GM12892 (cell line): ENCODE measurements around the gene CCR5. TPM values are rescaled to one million over a fixed set of nuclear protein-coding genes. Genes with fewer than 3 reads are reported as not detected.
A peak's percentile ranks its signal among the peaks of the same experiment; 100 is the strongest.
"Not testable (repeated sequence)": the region's sequence is repeated elsewhere in the genome, so short reads cannot be mapped to it uniquely, and the experiment has no call there.

Experiments used
- DNase-seq: peaks from one replicate; pipeline ENCODE4 v3.0.0; 2011; ENCODE audit not compliant: insufficient read length
- FAIRE-seq: peaks from 2 replicates; lab custom pipeline; 2011; peaks lifted over from hg19 to GRCh38; lab: Jason Lieb, UNC
- POLR2A ChIP-seq: IDR thresholded peaks from 2 replicates; pipeline ENCODE4 v1.6.1; 2011; ENCODE audit warnings: low read depth, low read length, control low read depth
- POLR2AphosphoS5 ChIP-seq: IDR thresholded peaks from 2 replicates; pipeline ENCODE4 v1.6.1; 2011; ENCODE audit warnings: low read depth, low read length, control low read depth
- TAF1 ChIP-seq: IDR thresholded peaks from 2 replicates; pipeline ENCODE4 v1.6.1; 2011; ENCODE audit warnings: low read depth, mild to moderate bottlenecking, control low read depth, low read length, borderline replicate concordance
- polyA plus RNA-seq: library from polyadenylated mRNA; unstranded; fragments of >200 nt; gene quantifications from one replicate; pipeline ENCODE4 v1.2.1, GENCODE V29; 2012; ENCODE audit warnings: missing spikeins, inconsistent platforms; ENCODE audit not compliant: missing spikeins

Gene CCR5
- polyA plus RNA-seq, result 0.11 TPM

- FAIRE-seq (no peak), DNase-seq (no peak)
- TF ChIP-seq POLR2AphosphoS5 (no peak), TAF1 (no peak), POLR2A (no peak)
Measured at GRCh38 chr3:46370839-46371518, at the start of gene CCR5. Gene CCR5 (plus strand): TSS chr3:46370946. CDS start chr3:46372903, 1,957 bp downstream.

GRCh38 chr3:46321461-46322104, 49.2 kb upstream of the CCR5 start:
- FAIRE-seq, result peak; percentile 85
- no peak for TF ChIP-seq POLR2AphosphoS5
- DNase-seq, result no peak

- DNase-seq (no peak), FAIRE-seq (no peak)
- TF ChIP-seq TAF1 (no peak), POLR2AphosphoS5 (no peak), POLR2A (no peak)
Measured at GRCh38 chr3:46324036-46324435, 46.7 kb upstream of the CCR5 start.

GRCh38 chr3:46325645-46326300, 45.0 kb upstream of the CCR5 start:
- FAIRE-seq (no peak), DNase-seq (no peak)
- TF ChIP-seq TAF1 (no peak), POLR2A (no peak), POLR2AphosphoS5 (no peak)

- not testable (repeated sequence) for DNase-seq, FAIRE-seq
Measured at GRCh38 chr3:46330676-46331075, 40.1 kb upstream of the CCR5 start.

GRCh38 chr3:46334741-46335478, 35.8 kb upstream of the CCR5 start:
- DNase-seq (no peak), FAIRE-seq (peak; percentile 42)
- no peak for TF ChIP-seq POLR2AphosphoS5
- TF ChIP-seq TAF1, result no peak
- no peak for TF ChIP-seq POLR2A

- DNase-seq (no peak), FAIRE-seq (no peak)
- TF ChIP-seq POLR2A (no peak), POLR2AphosphoS5 (no peak), TAF1 (no peak)
Measured at GRCh38 chr3:46335541-46335940, 35.2 kb upstream of the CCR5 start.

- DNase-seq (no peak), FAIRE-seq (no peak)
- TF ChIP-seq POLR2AphosphoS5 (no peak), TAF1 (no peak), POLR2A (no peak)
Measured at GRCh38 chr3:46337911-46338310, 32.8 kb upstream of the CCR5 start.

GRCh38 chr3:46338840-46339239, 31.9 kb upstream of the CCR5 start:
- TF ChIP-seq TAF1 (no peak), POLR2A (no peak), POLR2AphosphoS5 (no peak)
- DNase-seq (no peak), FAIRE-seq (no peak)

- TF ChIP-seq POLR2AphosphoS5, result no peak
- no peak for TF ChIP-seq TAF1
- TF ChIP-seq POLR2A, result no peak
- no peak for FAIRE-seq
Measured at GRCh38 chr3:46344476-46344875, 26.3 kb upstream of the CCR5 start.

GRCh38 chr3:46348823-46349482, 21.8 kb upstream of the CCR5 start:
- TF ChIP-seq TAF1 (no peak), POLR2A (no peak), POLR2AphosphoS5 (no peak)
- DNase-seq, result no peak
- peak; percentile 81 for FAIRE-seq

More at GRCh38 chr3:46344476-46344875, 26.3 kb upstream of the CCR5 start:
- DNase-seq, result no peak
